Aorta (tissue), 5 donors: ENCODE results near the gene PRKCA. TPM values are rescaled to one million over a fixed set of nuclear protein-coding genes. Genes with fewer than 3 reads are reported as not detected.

Experiments
- ATAC-seq: fragments of 200-7000 bp; cut with Tn5 transposase; one replicate; pipeline ENCODE4 v1.9.1; 2022; ENCODE audit warnings: moderate library complexity; ENCODE audit not compliant: low FRiP score
- DNase-seq, 2 donors: peaks; one replicate each; pipeline ENCODE4 v3.0.0-alpha.2; 2020
- H3K27ac ChIP-seq, 2 donors: one replicate each; pipeline ENCODE4 v1.5.1; 2013; ENCODE audit warnings: low read length in 2 of 2, mild to moderate bottlenecking in 2 of 2, moderate library complexity in 2 of 2, control low read depth in 1 of 2, inconsistent platforms in 1 of 2, low read depth in 1 of 2
- H3K27me3 ChIP-seq, 2 donors: one replicate each; pipeline ENCODE4 v1.6.1; 2013; ENCODE audit warnings: control low read depth in 1 of 2, low read length in 1 of 2, mild to moderate bottlenecking in 1 of 2, moderate library complexity in 1 of 2; ENCODE audit not compliant: insufficient read depth in 2 of 2, control insufficient read depth in 1 of 2
- H3K36me3 ChIP-seq, 2 donors: one replicate each; pipeline ENCODE4 v1.6.1; 2013; ENCODE audit warnings: control low read depth in 1 of 2, low read length in 1 of 2, mild to moderate bottlenecking in 1 of 2; ENCODE audit not compliant: insufficient read depth in 2 of 2, control insufficient read depth in 1 of 2
- H3K4me1 ChIP-seq, 2 donors: one replicate each; pipeline ENCODE4 v1.6.1; 2013; ENCODE audit warnings: low read length in 2 of 2, control low read depth in 1 of 2, mild to moderate bottlenecking in 1 of 2, moderate library complexity in 1 of 2; ENCODE audit not compliant: insufficient read depth in 2 of 2, control insufficient read depth in 1 of 2
- H3K4me3 ChIP-seq, 2 donors: one replicate each; pipeline ENCODE4 v1.5.1; 2013; ENCODE audit warnings: low read length in 2 of 2, control low read depth in 1 of 2, mild to moderate bottlenecking in 1 of 2
- H3K9me3 ChIP-seq: one replicate; pipeline ENCODE4 v1.6.1; 2013; ENCODE audit warnings: mild to moderate bottlenecking, low read length; ENCODE audit not compliant: control insufficient read depth
- WGBS, 2 donors: extraction: QIAGEN DNeasy Blood & Tissue Kit; methylation state at CpG; one replicate each; pipeline ENCODE4 v1.1.7; 2013; 5-methylcytosine and 5-hydroxymethylcytosine counted together
- intact Hi-C, 2 donors: fragments of 100-400 bp; cut with DNase I; formaldehyde crosslinking; loops; one replicate each; pipeline versions ENCODE4 v1.14.2 to v1.15.0; 2022
- polyA plus RNA-seq, 2 donors: library from polyadenylated mRNA; stranded (reverse); fragments of 200-250 nt; gene quantifications; one replicate each; pipeline ENCODE4 v1.2.3, GENCODE V29; 2013
- total RNA-seq, 2 donors: library from RNA; stranded (reverse); fragmentation: NEBNext Ultra II Directional; extraction: Animal tissue kit (Norgen Biotek cat#: 25700); gene quantifications; one replicate each; pipeline ENCODE4 v1.2.1, GENCODE V29; 2021
- donor health status: healthy with polysubstance abuse.
- donor health status: Bipolar disorder and iron deficiency.
- donor health status: DM: no; HTN: no; CAD: no.
- donor health status: DM: no; HTN: no; CAD: no.
- donor health status: DM: yes; HTN: yes; CAD: no.

PRKCA gene
- total and polyA plus RNA-seq, 4 donors = 2.7 to 15.4 (median 9.1) TPM

DNA sequence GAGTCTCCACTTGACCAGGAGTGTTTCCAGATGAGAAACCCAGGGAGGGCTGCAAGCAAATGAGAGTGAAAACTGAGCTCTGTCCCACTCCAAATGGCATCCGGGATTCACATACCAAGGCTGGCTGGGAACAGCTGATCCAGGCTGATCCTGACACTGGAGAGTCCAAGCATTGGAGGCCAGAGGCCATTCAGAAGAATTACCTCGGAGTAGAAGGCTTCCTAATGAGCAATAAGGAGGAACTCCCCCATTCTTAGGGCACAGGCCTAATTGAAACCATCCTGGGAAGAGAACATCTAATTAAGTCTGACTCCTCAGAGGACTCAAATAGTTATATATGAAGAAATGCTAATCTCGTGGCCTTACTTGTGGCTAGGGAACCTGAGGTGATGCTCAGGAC lies 142.8 kb downstream of the PRKCA start:
- ATAC-seq (no peak), DNase-seq (no peak)
- Histone ChIP-seq H3K27ac (no peak overlapping the region), H3K4me3 (no peak overlapping the region), H3K27me3 (no peaks in the 10 kb centered on the region), H3K4me1 (no peaks in the 10 kb centered on the region), H3K36me3 (no peaks in the 10 kb centered on the region), H3K9me3 (no peaks in the 10 kb centered on the region)
- intact Hi-C loops = no loop called here
- 76 to 82% methylated on average over 3 of the region's 3 CpGs for WGBS, 2 donors

DNA sequence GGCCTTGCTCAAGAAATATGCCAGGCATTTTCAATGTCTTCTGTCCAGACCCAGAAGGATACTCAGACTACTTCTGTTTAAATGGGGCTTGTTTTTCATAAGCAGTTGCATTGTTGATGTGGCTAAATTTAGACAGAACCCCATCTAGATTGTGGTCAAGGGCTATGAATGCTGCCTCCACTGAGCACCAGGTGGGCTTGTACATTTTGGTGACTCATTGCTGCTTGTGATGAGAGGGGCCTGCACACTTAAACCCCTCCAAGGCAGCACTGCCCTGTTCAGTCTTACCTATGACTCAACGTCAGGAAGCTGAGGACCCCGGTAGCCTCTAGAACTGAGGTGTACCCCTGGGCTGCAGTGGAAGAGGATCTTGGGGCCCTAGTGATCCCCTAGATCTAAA lies 144.0 kb downstream of the PRKCA start:
- Histone ChIP-seq H3K27ac (no peak overlapping the region), H3K27me3 (no peaks in the 10 kb centered on the region), H3K4me1 (no peaks in the 10 kb centered on the region), H3K9me3 (no peaks in the 10 kb centered on the region), H3K4me3 (no peak overlapping the region), H3K36me3 (no peaks in the 10 kb centered on the region)
- DNase-seq (no peak), ATAC-seq (no peak)
- intact Hi-C loops = no loop called here
- WGBS, 2 donors = 91 to 95% methylated on average over 2 of the region's 2 CpGs

DNA sequence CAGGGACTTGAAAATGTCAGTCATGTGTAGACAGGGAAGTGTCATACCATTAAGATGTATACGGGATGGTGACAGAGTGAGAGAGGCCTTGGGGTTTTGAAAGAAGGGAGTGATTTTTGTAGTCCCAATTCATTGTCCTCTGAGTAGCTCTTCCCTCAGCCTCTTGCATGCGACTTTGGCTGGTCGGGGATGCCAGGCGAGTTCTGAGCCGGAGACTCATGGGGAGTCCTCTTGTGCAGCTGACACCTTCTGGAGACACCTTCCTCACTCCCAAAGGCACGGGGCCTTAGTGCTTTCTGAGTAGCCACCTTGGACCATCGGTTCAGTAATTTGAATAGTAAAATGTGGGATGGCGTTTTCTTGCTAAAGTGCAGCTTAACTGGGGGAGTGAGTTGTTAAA lies 144.7 kb downstream of the PRKCA start:
- Histone ChIP-seq H3K4me1 (no peaks in the 10 kb centered on the region), H3K4me3 (no peak overlapping the region), H3K27me3 (no peaks in the 10 kb centered on the region), H3K27ac (no peak overlapping the region), H3K9me3 (no peaks in the 10 kb centered on the region), H3K36me3 (no peaks in the 10 kb centered on the region)
- DNase-seq (no peak), ATAC-seq (no peak)
- intact Hi-C loops = no loop called here
- WGBS, 2 donors = 94 to 96% methylated on average over 8 of the region's 8 CpGs

DNA sequence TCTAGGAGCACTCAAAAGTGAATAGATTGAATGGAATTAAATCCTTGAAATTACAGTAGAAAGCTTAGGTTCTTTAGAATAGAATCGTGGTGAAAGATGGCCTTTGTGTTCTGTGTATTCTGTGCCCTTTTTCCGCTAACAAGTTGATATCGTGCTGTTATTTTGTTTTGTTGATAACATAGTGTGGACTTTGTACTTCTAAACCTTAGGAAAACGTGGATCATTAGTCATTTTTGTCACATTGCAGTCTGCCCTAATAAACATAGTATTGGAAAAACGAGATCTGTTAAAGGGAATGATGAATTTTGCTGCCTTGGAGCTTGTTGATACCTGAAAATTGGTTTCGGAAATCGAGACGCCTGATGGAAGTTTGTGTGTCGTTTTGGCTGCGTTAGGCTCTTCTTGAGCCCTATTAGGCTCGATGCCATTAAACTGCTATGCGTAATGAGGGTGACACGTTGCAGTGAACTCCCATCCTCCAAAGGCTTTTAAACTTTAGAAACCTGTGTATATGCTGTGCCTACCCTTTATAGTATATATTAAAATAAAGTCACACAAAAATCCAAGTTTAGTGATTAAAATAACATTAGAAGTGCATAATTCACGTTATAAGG lies 145.7 kb downstream of the PRKCA start:
- DNase-seq (no peak), ATAC-seq (no peak)
- intact Hi-C loops = no loop called here
- WGBS, 2 donors = 65 to 69% methylated on average over 14 of the region's 14 CpGs
- Histone ChIP-seq H3K4me1 (no peaks in the 10 kb centered on the region), H3K4me3 (no peak overlapping the region), H3K9me3 (no peaks in the 10 kb centered on the region), H3K27ac (no peak overlapping the region), H3K36me3 (no peaks in the 10 kb centered on the region), H3K27me3 (no peaks in the 10 kb centered on the region)

DNA sequence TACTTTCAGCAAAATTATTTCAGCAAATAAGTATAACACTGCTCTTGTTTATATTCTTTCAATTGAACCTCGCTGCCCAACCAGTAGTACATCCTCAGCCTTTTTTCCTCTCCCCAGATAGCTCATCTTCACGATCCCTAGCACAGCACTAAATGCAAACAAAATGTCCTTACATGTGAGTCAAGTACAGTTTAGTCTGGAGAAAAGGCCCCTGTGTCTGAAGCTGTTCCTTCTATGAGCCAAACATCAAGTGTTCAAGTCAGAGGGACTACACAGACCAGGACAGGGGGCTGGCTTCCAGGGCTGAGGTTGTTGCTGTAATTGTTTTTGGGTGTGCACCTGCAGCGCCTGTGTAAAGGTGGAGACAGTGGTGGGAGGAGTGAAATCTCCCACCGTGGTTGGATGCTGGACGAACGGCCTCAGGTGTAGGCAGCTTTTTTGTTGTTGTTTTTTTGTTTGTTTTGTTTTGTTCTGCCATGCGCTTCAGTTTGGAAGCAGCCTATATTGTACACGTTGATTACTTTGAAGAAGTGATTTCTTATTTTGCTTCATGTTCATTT lies 147.1 kb downstream of the PRKCA start:
- WGBS, 2 donors = 78 to 79% methylated on average over 8 of the region's 8 CpGs

GRCh38 chr17:66450008-66450851 lies 147.8 kb downstream of the PRKCA start:
- no peaks in the 10 kb centered on the region for H3K36me3 ChIP-seq
- ATAC-seq (no peak), DNase-seq (no peak)
- intact Hi-C loops = no loop called here
- H3K27me3 ChIP-seq = no peaks in the 10 kb centered on the region
- no peaks in the 10 kb centered on the region for H3K4me1 ChIP-seq
- H3K4me3 ChIP-seq = no peak overlapping the region
- no peaks in the 10 kb centered on the region for H3K9me3 ChIP-seq
- 76 to 85% methylated on average over 12 of the region's 12 CpGs for WGBS, 2 donors
- H3K27ac ChIP-seq = no peak overlapping the region

More for the DNA sequence above, 147.1 kb downstream of the PRKCA start:
- intact Hi-C loops = no loop called here
- Histone ChIP-seq H3K27ac (no peak overlapping the region), H3K4me3 (no peak overlapping the region), H3K27me3 (no peaks in the 10 kb centered on the region), H3K9me3 (no peaks in the 10 kb centered on the region), H3K36me3 (no peaks in the 10 kb centered on the region), H3K4me1 (no peaks in the 10 kb centered on the region)
- ATAC-seq (no peak), DNase-seq (no peak)

DNA sequence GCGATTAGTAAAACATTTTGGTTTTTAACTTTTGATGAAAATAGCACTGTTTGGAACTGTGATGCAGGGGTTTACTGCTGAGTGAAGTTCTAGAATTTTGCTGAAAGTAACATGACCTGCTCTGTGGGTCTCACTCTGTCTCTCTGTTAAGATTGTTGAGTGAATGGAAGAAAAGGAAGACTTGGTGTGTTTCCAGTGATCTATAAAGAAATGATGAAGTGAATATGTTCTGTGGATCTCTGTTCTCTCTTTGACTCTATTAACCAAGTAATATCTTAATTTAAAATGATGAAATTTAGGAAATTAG lies 148.4 kb downstream of the PRKCA start:
- DNase-seq (no peak), ATAC-seq (no peak)
- WGBS, 2 donors = 88 to 90% methylated on average over 1 of the region's 1 CpG
- Histone ChIP-seq H3K4me3 (no peak overlapping the region), H3K27ac (no peak overlapping the region), H3K4me1 (no peaks in the 10 kb centered on the region), H3K9me3 (no peaks in the 10 kb centered on the region), H3K27me3 (no peaks in the 10 kb centered on the region), H3K36me3 (no peaks in the 10 kb centered on the region)
- intact Hi-C loops = no loop called here

- ATAC-seq = no peak
- Histone ChIP-seq H3K4me3 (no peak overlapping the region), H3K27ac (no peak overlapping the region), H3K27me3 (no peaks in the 10 kb centered on the region), H3K9me3 (no peaks in the 10 kb centered on the region), H3K4me1 (no peaks in the 10 kb centered on the region), H3K36me3 (no peaks in the 10 kb centered on the region)
- intact Hi-C loops = no loop called here
- DNase-seq = no peak
- WGBS, 2 donors = 80% methylated on average over 15 of the region's 15 CpGs
Measured at GRCh38 chr17:66451188-66452149, 149.1 kb downstream of the PRKCA start.
